Measurements from ENCODE around the gene GABRG3.

DNA sequence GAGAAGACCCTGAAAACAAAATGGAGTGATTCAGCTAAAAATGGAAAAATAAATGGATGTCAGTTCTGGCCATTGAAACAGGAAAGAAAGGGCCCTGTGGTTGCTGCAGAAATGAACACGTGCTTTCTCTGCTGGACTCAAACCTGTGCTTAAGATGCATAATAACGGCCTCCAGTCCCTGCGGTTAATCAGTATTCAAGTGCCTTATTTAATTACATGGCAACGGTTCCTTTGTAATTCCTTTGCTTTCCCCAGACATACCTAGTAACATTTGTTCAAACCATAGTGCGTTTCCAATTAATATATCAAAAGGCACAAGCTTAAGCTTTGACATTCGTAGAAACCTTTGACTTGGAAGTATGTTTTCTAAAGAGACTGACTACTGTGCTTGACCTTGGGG lies 428.3 kb downstream of the GABRG3 start:
- TF ChIP-seq, protein P1, sequence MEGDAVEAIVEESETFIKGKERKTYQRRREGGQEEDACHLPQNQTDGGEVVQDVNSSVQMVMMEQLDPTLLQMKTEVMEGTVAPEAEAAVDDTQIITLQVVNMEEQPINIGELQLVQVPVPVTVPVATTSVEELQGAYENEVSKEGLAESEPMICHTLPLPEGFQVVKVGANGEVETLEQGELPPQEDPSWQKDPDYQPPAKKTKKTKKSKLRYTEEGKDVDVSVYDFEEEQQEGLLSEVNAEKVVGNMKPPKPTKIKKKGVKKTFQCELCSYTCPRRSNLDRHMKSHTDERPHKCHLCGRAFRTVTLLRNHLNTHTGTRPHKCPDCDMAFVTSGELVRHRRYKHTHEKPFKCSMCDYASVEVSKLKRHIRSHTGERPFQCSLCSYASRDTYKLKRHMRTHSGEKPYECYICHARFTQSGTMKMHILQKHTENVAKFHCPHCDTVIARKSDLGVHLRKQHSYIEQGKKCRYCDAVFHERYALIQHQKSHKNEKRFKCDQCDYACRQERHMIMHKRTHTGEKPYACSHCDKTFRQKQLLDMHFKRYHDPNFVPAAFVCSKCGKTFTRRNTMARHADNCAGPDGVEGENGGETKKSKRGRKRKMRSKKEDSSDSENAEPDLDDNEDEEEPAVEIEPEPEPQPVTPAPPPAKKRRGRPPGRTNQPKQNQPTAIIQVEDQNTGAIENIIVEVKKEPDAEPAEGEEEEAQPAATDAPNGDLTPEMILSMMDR (IDR thresholded peaks at IDR 0.05) = no peak
- no peak for TF ChIP-seq POLR2A (IDR thresholded peaks at IDR 0.05)
- TF ChIP-seq POLR2AphosphoS5 (IDR thresholded peaks at IDR 0.05; ENCODE audit: insufficient read depth in 1 of 2, low read depth in 1 of 2) = no peak

All from vagina (tissue), 2 donors.